Breast epithelium (tissue), 4 donors: ENCODE results near the gene ADCYAP1R1. TPM values are rescaled to one million over a fixed set of nuclear protein-coding genes. Genes with fewer than 3 reads are reported as not detected.

ENCODE experiments used
- DNase-seq, 2 donors: peaks; one replicate each; pipeline ENCODE4 v3.0.0-alpha.2; 2019; ENCODE audit warnings: low spot score in 2 of 2
- H3K27ac ChIP-seq, 2 donors: fragments of 200-600 bp; sonication (generic) in 1 of 2; one replicate each; pipeline ENCODE4 v1.5.1; 2016 to 2019; ENCODE audit warnings: mild to moderate bottlenecking in 1 of 2
- H3K27me3 ChIP-seq, 2 donors: fragments of 200-600 bp; sonication (generic) in 1 of 2; one replicate each; pipeline versions ENCODE4 v1.5.1 to v1.6.0; 2017 to 2019; ENCODE audit warnings: control low read depth in 1 of 2, mild to moderate bottlenecking in 1 of 2
- H3K36me3 ChIP-seq: fragments of 200-600 bp; one replicate; pipeline ENCODE4 v1.5.1; 2019
- H3K4me1 ChIP-seq, 2 donors: fragments of 200-600 bp; sonication (generic); one replicate each; pipeline ENCODE4 v1.5.1; 2016 to 2019; ENCODE audit warnings: control low read depth in 1 of 2
- H3K4me3 ChIP-seq, 3 donors: fragments of 200-600 bp; sonication (generic); 1 replicate in 2 of 3; 2 replicates in 1 of 3; pipeline ENCODE4 v1.5.1; 2016 to 2019; ENCODE audit warnings: mild to moderate bottlenecking in 3 of 3, moderate library complexity in 2 of 3
- H3K9me3 ChIP-seq, 2 donors: fragments of 200-600 bp; sonication (generic) in 1 of 2; one replicate each; pipeline ENCODE4 v1.5.1; 2016 to 2019; ENCODE audit warnings: control low read depth in 1 of 2
- POLR2A ChIP-seq: fragments of 450-650 bp; IDR thresholded peaks from one replicate; pipeline ENCODE4 v1.6.1; 2016; ENCODE audit warnings: antibody characterized with exemption, mild to moderate bottlenecking, moderate library complexity
- POLR2AphosphoS5 ChIP-seq, 3 donors: sonication (generic); formaldehyde crosslinking; IDR thresholded peaks; one replicate each; pipeline ENCODE4 v1.6.1; 2017; ENCODE audit warnings: antibody characterized with exemption in 3 of 3
- intact Hi-C: fragments of 100-400 bp; cut with DNase I; formaldehyde crosslinking; loops from one replicate; pipeline ENCODE4 v1.15.1; 2023; ENCODE audit warnings: low total_unique reads
- total RNA-seq, 3 donors: library from RNA; depleted of rRNA; stranded (reverse); fragments of >200 nt; gene quantifications; one replicate each; pipeline ENCODE4 v1.1.0, GENCODE V29; 2016
- TF ChIP-seq, protein P1 (sequence below), 3 donors: fragments of 450-650 bp; IDR thresholded peaks; one replicate each; pipeline ENCODE4 v1.5.1; 2016 to 2017; ENCODE audit warnings: antibody characterized with exemption in 3 of 3, mild to moderate bottlenecking in 3 of 3, moderate library complexity in 3 of 3

The ADCYAP1R1 gene
- total RNA-seq, 3 donors from 2014 or later: 2.6 to 19.7 (median 4.1) TPM

DNA sequence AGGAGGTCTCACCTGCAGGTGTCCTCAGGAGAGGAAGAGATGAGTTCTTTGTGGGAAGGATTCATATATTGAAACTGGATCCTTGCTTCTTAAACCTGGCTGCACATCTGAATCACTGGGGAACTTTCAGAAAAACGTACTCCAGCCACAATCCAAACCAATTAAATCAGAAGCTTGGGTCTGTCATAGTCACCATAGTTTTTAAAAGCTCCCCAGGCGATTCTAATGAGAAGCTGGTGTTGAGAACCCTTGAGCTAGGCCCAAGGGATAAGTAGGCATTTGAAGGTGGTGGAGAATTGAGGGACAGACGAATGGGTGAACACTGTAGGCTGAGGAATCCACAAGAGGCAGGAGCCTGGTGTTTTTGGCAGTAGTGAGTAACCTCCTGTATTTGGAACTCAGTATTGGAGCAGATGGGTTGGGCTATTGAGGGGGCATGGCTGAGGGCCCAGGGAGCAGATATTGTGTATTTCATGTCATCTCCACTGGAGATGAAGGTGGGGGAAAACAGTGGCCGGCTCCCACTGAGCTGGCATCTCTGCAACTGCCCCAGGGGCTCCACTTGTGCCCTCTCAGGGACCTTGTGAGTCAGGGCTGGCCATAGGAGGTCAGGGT is 14.5 kb downstream of the ADCYAP1R1 start:
- Histone ChIP-seq H3K4me1 (no peaks in the 10 kb centered on the region), H3K4me3 (no peak overlapping the region), H3K9me3 (no peaks in the 10 kb centered on the region), H3K36me3 (no peaks in the 10 kb centered on the region), H3K27me3 (no peaks in the 10 kb centered on the region), H3K27ac (no peak overlapping the region)
- TF ChIP-seq, protein P1, sequence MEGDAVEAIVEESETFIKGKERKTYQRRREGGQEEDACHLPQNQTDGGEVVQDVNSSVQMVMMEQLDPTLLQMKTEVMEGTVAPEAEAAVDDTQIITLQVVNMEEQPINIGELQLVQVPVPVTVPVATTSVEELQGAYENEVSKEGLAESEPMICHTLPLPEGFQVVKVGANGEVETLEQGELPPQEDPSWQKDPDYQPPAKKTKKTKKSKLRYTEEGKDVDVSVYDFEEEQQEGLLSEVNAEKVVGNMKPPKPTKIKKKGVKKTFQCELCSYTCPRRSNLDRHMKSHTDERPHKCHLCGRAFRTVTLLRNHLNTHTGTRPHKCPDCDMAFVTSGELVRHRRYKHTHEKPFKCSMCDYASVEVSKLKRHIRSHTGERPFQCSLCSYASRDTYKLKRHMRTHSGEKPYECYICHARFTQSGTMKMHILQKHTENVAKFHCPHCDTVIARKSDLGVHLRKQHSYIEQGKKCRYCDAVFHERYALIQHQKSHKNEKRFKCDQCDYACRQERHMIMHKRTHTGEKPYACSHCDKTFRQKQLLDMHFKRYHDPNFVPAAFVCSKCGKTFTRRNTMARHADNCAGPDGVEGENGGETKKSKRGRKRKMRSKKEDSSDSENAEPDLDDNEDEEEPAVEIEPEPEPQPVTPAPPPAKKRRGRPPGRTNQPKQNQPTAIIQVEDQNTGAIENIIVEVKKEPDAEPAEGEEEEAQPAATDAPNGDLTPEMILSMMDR (IDR thresholded peaks at IDR 0.05): no peak
- TF ChIP-seq POLR2AphosphoS5 (IDR thresholded peaks at IDR 0.05): no peak
- TF ChIP-seq POLR2A: no peak
- intact Hi-C loops: no loop called here
- no peak for DNase-seq

DNA sequence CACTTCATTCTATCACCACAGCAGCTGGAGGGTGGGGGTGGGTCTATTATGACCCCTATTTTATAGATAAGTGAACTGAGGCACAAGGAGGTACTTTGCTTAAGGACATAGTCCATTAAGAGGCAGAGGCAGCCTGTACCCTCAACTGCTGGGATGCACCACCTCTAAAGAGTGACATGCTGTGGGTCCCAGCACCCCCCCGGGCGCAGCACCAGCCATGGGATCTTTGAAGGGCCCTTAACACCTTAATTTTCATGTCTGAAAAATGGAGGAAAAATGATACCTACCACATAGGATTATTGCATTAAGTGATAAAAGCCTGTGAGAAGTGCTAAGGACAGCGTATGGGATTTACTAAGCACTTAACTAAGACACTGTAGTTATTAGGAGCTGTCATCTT is 15.4 kb downstream of the ADCYAP1R1 start:
- no peak for DNase-seq
- Histone ChIP-seq H3K27ac (no peak overlapping the region), H3K27me3 (no peaks in the 10 kb centered on the region), H3K4me3 (no peak overlapping the region), H3K9me3 (no peaks in the 10 kb centered on the region), H3K4me1 (no peaks in the 10 kb centered on the region), H3K36me3 (no peaks in the 10 kb centered on the region)
- intact Hi-C loops: no loop called here
- TF ChIP-seq, protein P1 (IDR thresholded peaks at IDR 0.05): no peak
- TF ChIP-seq POLR2AphosphoS5 (IDR thresholded peaks at IDR 0.05) (no peak), POLR2A (no peak)

DNA sequence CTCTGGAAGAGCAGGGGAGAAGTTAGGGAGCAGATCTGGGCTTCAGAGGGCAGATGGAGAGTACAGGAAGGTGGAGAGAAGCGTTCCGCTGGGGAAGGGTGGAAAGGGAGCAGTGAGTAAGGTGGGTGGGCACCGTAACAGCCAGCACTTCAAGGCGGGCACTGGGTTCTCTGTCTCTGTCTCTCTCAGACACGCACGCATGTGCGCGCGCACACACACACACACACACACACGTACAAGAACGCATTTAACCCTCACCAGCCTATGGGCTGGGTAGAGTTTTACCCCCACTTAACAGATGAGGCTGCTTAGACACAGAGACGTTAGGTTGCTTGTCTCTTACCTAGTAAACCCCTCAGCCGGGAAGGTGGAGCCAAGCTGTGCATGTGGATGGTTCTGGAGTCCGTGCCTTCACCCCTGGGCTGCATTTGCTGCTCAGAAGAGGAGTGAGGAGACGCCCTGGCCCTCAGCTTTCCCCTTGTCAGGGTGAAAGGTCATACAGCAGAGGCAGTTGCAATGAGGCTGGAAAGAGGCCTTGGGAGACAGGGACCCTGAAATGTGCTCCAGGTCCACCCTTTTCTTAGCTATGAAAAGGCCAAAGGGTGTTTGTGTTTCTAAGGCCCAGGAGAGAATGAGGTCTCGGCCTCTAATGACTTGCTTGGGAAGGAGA is 16.0 kb downstream of the ADCYAP1R1 start:
- intact Hi-C loops: no loop called here
- Histone ChIP-seq H3K36me3 (no peaks in the 10 kb centered on the region), H3K27me3 (no peaks in the 10 kb centered on the region), H3K9me3 (no peaks in the 10 kb centered on the region), H3K4me3 (no peak overlapping the region), H3K27ac (no peak overlapping the region), H3K4me1 (no peaks in the 10 kb centered on the region)
- TF ChIP-seq, protein P1 (IDR thresholded peaks at IDR 0.05): no peak
- TF ChIP-seq POLR2A (no peak), POLR2AphosphoS5 (IDR thresholded peaks at IDR 0.05) (no peak)
- DNase-seq: no peak

DNA sequence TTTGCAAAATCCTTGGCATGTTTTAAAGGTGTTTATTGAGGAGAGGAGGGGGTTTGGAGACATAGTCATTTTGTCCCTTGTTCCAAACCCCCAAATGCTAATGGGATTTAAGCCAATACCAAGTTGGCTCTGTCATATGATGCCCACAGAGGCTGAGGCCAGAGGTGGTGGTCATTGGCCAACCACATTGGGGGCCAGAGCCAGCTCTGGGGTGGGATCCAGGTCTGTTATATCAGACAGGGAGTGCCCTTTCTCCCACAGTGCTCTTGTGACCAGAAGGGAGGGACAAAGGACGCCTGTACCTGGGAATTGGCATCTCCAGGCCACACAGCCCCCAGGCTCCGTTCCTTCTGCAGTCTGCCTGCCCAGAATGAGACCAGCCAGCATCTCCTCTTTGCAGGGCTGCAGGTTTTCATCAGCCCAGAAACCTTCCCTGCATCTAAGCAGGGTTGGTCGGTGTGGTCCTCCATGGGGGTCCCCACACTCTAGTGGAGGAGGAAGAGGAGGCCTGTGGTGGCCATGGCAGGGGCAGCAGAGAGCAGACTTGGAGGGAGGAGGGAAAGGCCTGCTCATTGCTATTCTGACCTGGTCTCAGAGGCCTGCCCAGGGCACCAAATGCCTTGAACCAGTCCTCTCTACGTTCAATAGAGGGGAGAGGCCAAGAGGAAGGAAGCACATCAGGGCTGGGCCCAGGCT is 17.9 kb downstream of the ADCYAP1R1 start:
- intact Hi-C loops: no loop called here
- no peak overlapping the region for H3K27ac ChIP-seq
- no peaks in the 10 kb centered on the region for H3K36me3 ChIP-seq
- no peaks in the 10 kb centered on the region for H3K9me3 ChIP-seq
- no peaks in the 10 kb centered on the region for H3K4me1 ChIP-seq
- TF ChIP-seq, protein P1 (IDR thresholded peaks at IDR 0.05): no peak
- no peaks in the 10 kb centered on the region for H3K27me3 ChIP-seq
- H3K4me3 ChIP-seq: no peak overlapping the region
- no peak for DNase-seq

DNA sequence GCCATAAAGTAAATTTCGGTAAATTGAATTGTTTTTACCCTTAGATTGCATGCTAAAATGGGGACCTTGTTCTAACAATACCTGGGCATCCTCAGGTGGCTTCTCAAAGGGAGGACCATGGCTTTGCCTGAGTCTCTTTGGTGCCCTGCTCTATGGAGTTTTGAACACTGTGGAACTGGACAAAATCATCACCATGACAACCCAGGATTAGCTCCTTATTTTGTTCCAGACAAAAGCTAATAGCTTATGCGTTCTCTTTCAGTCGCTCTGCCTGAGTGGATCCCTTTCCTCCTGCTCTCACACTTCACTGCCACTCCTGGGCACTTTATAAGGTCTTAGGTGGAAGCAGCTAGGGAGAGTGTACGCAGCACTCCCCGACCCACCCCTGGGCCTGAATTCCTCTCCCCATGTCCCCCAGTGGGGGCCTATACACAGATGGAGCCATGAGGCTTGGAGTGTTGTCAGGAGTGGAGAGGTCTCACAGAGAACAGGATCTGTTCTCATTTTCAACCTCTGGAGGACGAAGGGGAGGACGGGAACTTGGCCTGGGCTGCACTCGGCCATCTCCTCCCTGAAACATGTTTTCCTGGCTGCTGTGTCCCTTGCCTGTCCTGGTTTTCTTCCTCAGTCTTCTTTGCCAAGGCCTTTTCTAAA is 19.0 kb downstream of the ADCYAP1R1 start:
- TF ChIP-seq, protein P1 (IDR thresholded peaks at IDR 0.05): no peak
- TF ChIP-seq POLR2A: no peak
- TF ChIP-seq POLR2AphosphoS5 (IDR thresholded peaks at IDR 0.05): no peak
- DNase-seq: no peak
- Histone ChIP-seq H3K27me3 (no peaks in the 10 kb centered on the region), H3K9me3 (no peaks in the 10 kb centered on the region), H3K36me3 (no peaks in the 10 kb centered on the region), H3K4me3 (no peak overlapping the region), H3K27ac (no peak overlapping the region), H3K4me1 (no peaks in the 10 kb centered on the region)
- intact Hi-C loops: no loop called here
